Ascending aorta (tissue), 2 donors: ENCODE results near the gene TUG1. TPM values are rescaled to one million over a fixed set of nuclear protein-coding genes. Genes with fewer than 3 reads are reported as not detected.
A peak's percentile ranks its signal among the peaks of the same experiment; 100 is the strongest.

Experiments used
- DNase-seq, 2 donors: peaks; one replicate each; pipeline ENCODE4 v3.0.0-alpha.2; 2019; ENCODE audit warnings: low spot score in 2 of 2
- H3K27ac ChIP-seq, 2 donors: fragments of 200-600 bp; sonication (generic); one replicate each; pipeline ENCODE4 v1.5.1; 2016 to 2017; ENCODE audit warnings: mild to moderate bottlenecking in 1 of 2
- H3K27me3 ChIP-seq: fragments of 200-600 bp; sonication (generic); one replicate; pipeline ENCODE4 v1.5.1; 2017
- H3K36me3 ChIP-seq, 2 donors: fragments of 200-600 bp; sonication (generic); one replicate each; pipeline ENCODE4 v1.5.1; 2016
- H3K4me1 ChIP-seq, 2 donors: fragments of 200-600 bp; sonication (generic); one replicate each; pipeline ENCODE4 v1.5.1; 2016 to 2017; ENCODE audit warnings: mild to moderate bottlenecking in 1 of 2
- H3K4me3 ChIP-seq, 2 donors: fragments of 200-600 bp; sonication (generic); one replicate each; pipeline ENCODE4 v1.5.1; 2016 to 2017; ENCODE audit warnings: mild to moderate bottlenecking in 1 of 2
- H3K9me3 ChIP-seq, 2 donors: fragments of 200-600 bp; sonication (generic); one replicate each; pipeline ENCODE4 v1.5.1; 2016
- CTCF ChIP-seq, 3 experiments: fragments of 200-600 bp in 2 of 3; fragments of 450-650 bp in 1 of 3; sonication (generic) in 2 of 3; IDR thresholded peaks; one replicate each; pipeline ENCODE4 v1.5.1; 2016 to 2019; ENCODE audit warnings: antibody characterized with exemption in 3 of 3, mild to moderate bottlenecking in 1 of 3, moderate library complexity in 1 of 3
- intact Hi-C: fragments of 100-400 bp; cut with DNase I; formaldehyde crosslinking; loops from one replicate; pipeline ENCODE4 v1.15.1; 2023
- total RNA-seq: library from RNA; depleted of rRNA; stranded (reverse); fragments of >200 nt; gene quantifications from one replicate; pipeline ENCODE4 v1.1.0, GENCODE V29; 2016

Gene TUG1
- total RNA-seq, 1 donor from 2014 or later, result 46.2 TPM

GRCh38 chr22:30969532-30970355, 679 bp downstream of the TUG1 start:
- Histone ChIP-seq H3K36me3 (peaks cover 37 to 46% of the 10 kb centered on the region in 2 donors), H3K9me3 (peaks cover 31 to 85% of the 10 kb centered on the region in 2 donors), H3K4me1 (peaks cover 4 to 16% of the 10 kb centered on the region in 2 donors), H3K27me3 (no peaks in the 10 kb centered on the region), H3K27ac (peak overlapping the region; percentile 96), H3K4me3 (peak overlapping the region; percentile 84 to 96)
- no peak for TF ChIP-seq CTCF (IDR thresholded peaks at IDR 0.05)
- DNase-seq, result peak in 1 of 2 donors; percentile 67
- intact Hi-C loops, result loop anchor here (1.0 to 5.0 kb wide), 5 partner anchors 21 to 113 kb away; no protein-coding TSS in a partner anchor

GRCh38 chr22:30970356-30970746, 1.3 kb downstream of the TUG1 start:
- H3K27me3 ChIP-seq, result no peaks in the 10 kb centered on the region
- peaks cover 4 to 16% of the 10 kb centered on the region in 2 donors for H3K4me1 ChIP-seq
- no peak for DNase-seq
- peak overlapping the region; percentile 96 for H3K27ac ChIP-seq
- TF ChIP-seq CTCF (IDR thresholded peaks at IDR 0.05), result no peak
- peaks cover 37 to 87% of the 10 kb centered on the region in 2 donors for H3K9me3 ChIP-seq
- peak overlapping the region; percentile 84 to 96 for H3K4me3 ChIP-seq
- H3K36me3 ChIP-seq, result peaks cover 42 to 52% of the 10 kb centered on the region in 2 donors
- intact Hi-C loops, result no loop called here

- no peak overlapping the region for H3K27ac ChIP-seq
- no peak for DNase-seq
- H3K27me3 ChIP-seq, result no peaks in the 10 kb centered on the region
- H3K36me3 ChIP-seq, result peaks cover 23 to 27% of the 10 kb centered on the region in 2 donors
- peaks cover 63 to 100% of the 10 kb centered on the region in 2 donors for H3K9me3 ChIP-seq
- H3K4me3 ChIP-seq, result no peak overlapping the region
- intact Hi-C loops, result no loop called here
- TF ChIP-seq CTCF (IDR thresholded peaks at IDR 0.05), result no peak
- no peaks in the 10 kb centered on the region for H3K4me1 ChIP-seq
These were observed 9.4 kb downstream of the TUG1 start for GRCh38 chr22:30978304-30978962.

GRCh38 chr22:30979932-30980331, 10.9 kb downstream of the TUG1 start:
- Histone ChIP-seq H3K36me3 (peaks cover 8 to 12% of the 10 kb centered on the region in 2 donors), H3K4me1 (no peaks in the 10 kb centered on the region), H3K4me3 (no peak overlapping the region), H3K27ac (no peak overlapping the region), H3K9me3 (peaks cover 56 to 100% of the 10 kb centered on the region in 2 donors), H3K27me3 (no peaks in the 10 kb centered on the region)
- no peak for DNase-seq
- intact Hi-C loops, result no loop called here
- no peak for TF ChIP-seq CTCF (IDR thresholded peaks at IDR 0.05)

- no peaks in the 10 kb centered on the region for H3K27me3 ChIP-seq
- H3K9me3 ChIP-seq, result peaks cover 36 to 93% of the 10 kb centered on the region in 2 donors
- no peaks in the 10 kb centered on the region for H3K4me1 ChIP-seq
- no peak overlapping the region for H3K27ac ChIP-seq
- intact Hi-C loops, result no loop called here
- no peaks in the 10 kb centered on the region for H3K36me3 ChIP-seq
- H3K4me3 ChIP-seq, result no peak overlapping the region
- no peak for TF ChIP-seq CTCF (IDR thresholded peaks at IDR 0.05)
- DNase-seq, result no peak
These were observed 13.4 kb downstream of the TUG1 start for GRCh38 chr22:30982512-30982911.
